Anterior cingulate cortex (tissue), 58 donors: ENCODE measurements around the gene TCHHL1.
"Not testable (repeated sequence)": the region's sequence is repeated elsewhere in the genome, so short reads cannot be mapped to it uniquely, and the experiment has no call there.

Experiments used
- DNase-seq, 58 donors: peaks; one replicate each; lab custom pipeline; 2025; lab: John Stamatoyannopoulos, UW

The TCHHL1 gene

GRCh38 chr1:152096931-152097330, 8.1 kb upstream of the TCHHL1 start:
- DNase-seq, result no peak

GRCh38 chr1:152086760-152087159, 2.1 kb downstream of the TCHHL1 start:
- no peak for DNase-seq

- DNase-seq, result no peak
Observed at GRCh38 chr1:152084853-152085252, 4.0 kb downstream of the TCHHL1 start.

- not testable (repeated sequence) for DNase-seq
Observed at GRCh38 chr1:152081026-152081425, 7.8 kb downstream of the TCHHL1 start.

- not testable (repeated sequence) for DNase-seq
Observed at GRCh38 chr1:152080494-152080893, 8.4 kb downstream of the TCHHL1 start.

- no peak for DNase-seq
Observed at GRCh38 chr1:152078831-152079441, 9.9 kb downstream of the TCHHL1 start.

GRCh38 chr1:152072311-152072710, 16.6 kb downstream of the TCHHL1 start:
- DNase-seq, result no peak

- no peak for DNase-seq
Observed at GRCh38 chr1:152071123-152071522, 17.7 kb downstream of the TCHHL1 start.

GRCh38 chr1:152067929-152068328, 20.9 kb downstream of the TCHHL1 start:
- no peak for DNase-seq

GRCh38 chr1:152067150-152067549, 21.7 kb downstream of the TCHHL1 start:
- no peak for DNase-seq

- no peak for DNase-seq
Observed at GRCh38 chr1:152061952-152062351, 26.9 kb downstream of the TCHHL1 start.

GRCh38 chr1:152053375-152053774, 35.5 kb downstream of the TCHHL1 start:
- no peak for DNase-seq

GRCh38 chr1:152052606-152053005, 36.3 kb downstream of the TCHHL1 start:
- peak in 56 of 58 donors; percentile 2 to 89 (median 47) for DNase-seq

GRCh38 chr1:152050886-152051675, 37.8 kb downstream of the TCHHL1 start:
- DNase-seq, result no peak

GRCh38 chr1:152049291-152050083, 39.4 kb downstream of the TCHHL1 start:
- no peak for DNase-seq

GRCh38 chr1:152048416-152049009, 40.4 kb downstream of the TCHHL1 start:
- DNase-seq, result peak in 6 of 58 donors; percentile 7 to 71 (median 24)

GRCh38 chr1:152047730-152048415, 41.0 kb downstream of the TCHHL1 start:
- peak in 51 of 58 donors; percentile 3 to 80 (median 48) for DNase-seq

- peak in 1 of 58 donors; percentile 15 for DNase-seq
Observed at GRCh38 chr1:152047413-152047729, 41.5 kb downstream of the TCHHL1 start.

- DNase-seq, result no peak
Observed at GRCh38 chr1:152044386-152044785, 44.5 kb downstream of the TCHHL1 start.

GRCh38 chr1:152043870-152044269, 45.0 kb downstream of the TCHHL1 start:
- DNase-seq, result no peak
